DOHH2 (cell line): ENCODE measurements around the gene FAM228B.
"Not testable (repeated sequence)": the region's sequence is repeated elsewhere in the genome, so short reads cannot be mapped to it uniquely, and the experiment has no call there.

Experiments
- H3F3A ChIP-seq: fragments of 200-600 bp; sonication (generic), shearing (Covaris generic); 2 replicates; pipeline ENCODE4 v1.6.0; 2016; ENCODE audit warnings: antibody characterized with exemption, mild to moderate bottlenecking; ENCODE audit not compliant: control insufficient read depth, insufficient read depth
- H3K27ac ChIP-seq: fragments of 200-600 bp; sonication (generic); 2 replicates; pipeline ENCODE4 v1.5.1; 2014; ENCODE audit warnings: low read depth, mild to moderate bottlenecking, low read length, moderate library complexity
- H3K27me3 ChIP-seq: fragments of 200-600 bp; sonication (generic); 2 replicates; pipeline ENCODE4 v1.6.1; 2014; ENCODE audit warnings: mild to moderate bottlenecking, low read length, mixed read lengths; ENCODE audit not compliant: control insufficient read depth
- H3K36me3 ChIP-seq: fragments of 200-600 bp; sonication (generic); 2 replicates; pipeline ENCODE4 v1.6.1; 2014; ENCODE audit warnings: mild to moderate bottlenecking, low read length, moderate library complexity, mixed read lengths; ENCODE audit not compliant: control insufficient read depth
- H3K4me1 ChIP-seq: fragments of 200-600 bp; sonication (generic); 2 replicates; pipeline ENCODE4 v1.6.1; 2014; ENCODE audit warnings: mild to moderate bottlenecking, low read length, mixed read lengths; ENCODE audit not compliant: control insufficient read depth
- H3K4me2 ChIP-seq: fragments of 200-600 bp; sonication (generic); 2 replicates; pipeline ENCODE4 v1.6.0; 2014; ENCODE audit warnings: mild to moderate bottlenecking, low read length, moderate library complexity
- H3K4me3 ChIP-seq: fragments of 200-600 bp; sonication (generic); 2 replicates; pipeline ENCODE4 v1.5.1; 2014; ENCODE audit warnings: mild to moderate bottlenecking, low read length, mixed read lengths
- H3K79me2 ChIP-seq: fragments of 200-600 bp; sonication (generic); 2 replicates; pipeline ENCODE4 v1.6.1; 2014; ENCODE audit warnings: mild to moderate bottlenecking, low read length, mixed read lengths; ENCODE audit not compliant: control insufficient read depth
- H3K9me2 ChIP-seq: fragments of 200-600 bp; sonication (generic); replicated peaks from 2 replicates; pipeline ENCODE4 v1.6.1; 2014; ENCODE audit warnings: mild to moderate bottlenecking, low read length, mixed read lengths; ENCODE audit not compliant: control insufficient read depth
- H3K9me3 ChIP-seq: fragments of 200-600 bp; sonication (generic); 2 replicates; pipeline ENCODE4 v1.6.1; 2014; ENCODE audit warnings: antibody characterized with exemption, low read length, mixed read lengths; ENCODE audit not compliant: control insufficient read depth, insufficient read depth
- H4K20me1 ChIP-seq: fragments of 200-600 bp; sonication (generic); 2 replicates; pipeline ENCODE4 v1.6.0; 2014; ENCODE audit warnings: low read depth, mild to moderate bottlenecking, antibody characterized with exemption, low read length, moderate library complexity; ENCODE audit not compliant: control insufficient read depth, insufficient read depth
- EZH2phosphoT487 ChIP-seq: fragments of 200-600 bp; sonication (generic); IDR thresholded peaks from 2 replicates; pipeline ENCODE4 v1.6.1; 2017; ENCODE audit warnings: borderline replicate concordance, mild to moderate bottlenecking, antibody characterized with exemption, low read length, moderate library complexity, mixed read lengths
- TF ChIP-seq, protein P1 (sequence below): fragments of 200-600 bp; sonication (generic); IDR thresholded peaks from one replicate; pipeline ENCODE4 v1.5.1; 2014; ENCODE audit warnings: antibody characterized with exemption, mild to moderate bottlenecking, low read depth, low read length; ENCODE audit not compliant: poor library complexity, severe bottlenecking

Gene FAM228B

DNA sequence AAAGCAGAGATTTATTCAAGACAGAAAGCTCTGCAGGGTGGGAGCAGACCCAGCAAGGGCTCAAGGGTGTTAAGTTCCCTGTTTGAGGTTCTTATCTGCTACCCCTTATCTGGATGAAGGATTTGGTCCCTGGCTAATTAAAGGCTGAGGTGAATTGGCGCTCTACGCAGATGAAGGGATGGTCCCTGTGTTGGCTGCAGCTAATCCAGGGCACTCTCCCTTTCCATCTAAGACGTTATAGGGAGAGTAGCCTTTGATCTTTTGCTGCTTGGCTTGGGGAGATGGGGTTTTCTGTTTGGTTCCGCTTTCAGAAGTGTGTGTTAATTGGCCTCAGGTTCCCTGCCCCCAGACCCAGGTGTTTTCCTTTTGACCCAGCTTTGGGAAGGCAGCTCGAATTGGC is 68.6 kb downstream of the FAM228B start:
- Histone ChIP-seq H3K27ac (no peak overlapping the region), H4K20me1 (no peaks in the 10 kb centered on the region), H3F3A (no peaks in the 10 kb centered on the region), H3K9me2 (no peaks in the 10 kb centered on the region), H3K4me1 (no peaks in the 10 kb centered on the region), H3K4me2 (no peak overlapping the region), H3K79me2 (no peaks in the 10 kb centered on the region), H3K27me3 (no peaks in the 10 kb centered on the region), H3K9me3 (no peaks in the 10 kb centered on the region), H3K36me3 (no peaks in the 10 kb centered on the region), H3K4me3 (no peak overlapping the region)
- TF ChIP-seq, protein P1, sequence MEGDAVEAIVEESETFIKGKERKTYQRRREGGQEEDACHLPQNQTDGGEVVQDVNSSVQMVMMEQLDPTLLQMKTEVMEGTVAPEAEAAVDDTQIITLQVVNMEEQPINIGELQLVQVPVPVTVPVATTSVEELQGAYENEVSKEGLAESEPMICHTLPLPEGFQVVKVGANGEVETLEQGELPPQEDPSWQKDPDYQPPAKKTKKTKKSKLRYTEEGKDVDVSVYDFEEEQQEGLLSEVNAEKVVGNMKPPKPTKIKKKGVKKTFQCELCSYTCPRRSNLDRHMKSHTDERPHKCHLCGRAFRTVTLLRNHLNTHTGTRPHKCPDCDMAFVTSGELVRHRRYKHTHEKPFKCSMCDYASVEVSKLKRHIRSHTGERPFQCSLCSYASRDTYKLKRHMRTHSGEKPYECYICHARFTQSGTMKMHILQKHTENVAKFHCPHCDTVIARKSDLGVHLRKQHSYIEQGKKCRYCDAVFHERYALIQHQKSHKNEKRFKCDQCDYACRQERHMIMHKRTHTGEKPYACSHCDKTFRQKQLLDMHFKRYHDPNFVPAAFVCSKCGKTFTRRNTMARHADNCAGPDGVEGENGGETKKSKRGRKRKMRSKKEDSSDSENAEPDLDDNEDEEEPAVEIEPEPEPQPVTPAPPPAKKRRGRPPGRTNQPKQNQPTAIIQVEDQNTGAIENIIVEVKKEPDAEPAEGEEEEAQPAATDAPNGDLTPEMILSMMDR = no peak
- TF ChIP-seq EZH2phosphoT487 = no peak

DNA sequence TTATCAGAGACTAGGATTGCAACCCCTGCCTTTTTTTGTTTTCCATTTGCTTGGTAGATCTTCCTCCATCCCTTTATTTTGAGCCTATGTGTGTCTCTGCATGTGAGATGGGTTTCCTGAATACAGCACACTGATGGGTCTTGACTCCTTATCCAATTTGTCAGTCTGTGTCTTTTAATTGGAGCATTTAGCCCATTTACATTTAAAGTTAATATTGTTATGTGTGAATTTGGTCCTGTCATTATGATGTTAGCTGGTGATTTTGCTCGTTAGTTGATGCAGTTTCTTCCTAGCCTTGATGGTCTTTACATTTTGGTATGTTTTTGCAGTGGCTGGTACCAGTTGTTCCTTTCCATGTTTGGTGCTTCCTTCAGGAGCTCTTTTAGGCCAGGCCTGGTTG is 73.9 kb downstream of the FAM228B start:
- H3K9me3 ChIP-seq, H3K27ac ChIP-seq, H3K4me2 ChIP-seq, H3K27me3 ChIP-seq, H3K79me2 ChIP-seq, H3K4me3 ChIP-seq, H3K9me2 ChIP-seq, H3K36me3 ChIP-seq, H4K20me1 ChIP-seq, H3F3A ChIP-seq: not testable (repeated sequence)
- H3K4me1 ChIP-seq = peaks cover 23% of the 10 kb centered on the region

- Histone ChIP-seq H3K9me2 (no peaks in the 10 kb centered on the region), H4K20me1 (no peaks in the 10 kb centered on the region), H3K4me1 (peaks cover 23% of the 10 kb centered on the region), H3F3A (no peaks in the 10 kb centered on the region), H3K79me2 (no peaks in the 10 kb centered on the region), H3K36me3 (peaks cover 9% of the 10 kb centered on the region; the same call in 1 of the 2 replicates), H3K9me3 (no peaks in the 10 kb centered on the region), H3K4me2 (peak overlapping the region; percentile 44), H3K4me3 (0 out of 2 replicates have a peak overlapping the region, but pooled peaks have one; percentile 17), H3K27me3 (no peaks in the 10 kb centered on the region), H3K27ac (peak overlapping the region; percentile 10; the same call in 1 of the 2 replicates)
- TF ChIP-seq EZH2phosphoT487 = no peak
- TF ChIP-seq, protein P1 = no peak
Observed at GRCh38 chr2:24199968-24200590, 76.8 kb downstream of the FAM228B start.

- peaks cover 23% of the 10 kb centered on the region for H3K4me1 ChIP-seq
- no peak overlapping the region for H3K27ac ChIP-seq
- no peak overlapping the region for H3K4me2 ChIP-seq
- H4K20me1 ChIP-seq = no peaks in the 10 kb centered on the region
- no peaks in the 10 kb centered on the region for H3K27me3 ChIP-seq
- H3K9me2 ChIP-seq = no peaks in the 10 kb centered on the region
- no peak for TF ChIP-seq EZH2phosphoT487
- TF ChIP-seq, protein P1 = no peak
- H3K36me3 ChIP-seq = peaks cover 12% of the 10 kb centered on the region; the same call in 1 of the 2 replicates
- no peaks in the 10 kb centered on the region for H3F3A ChIP-seq
- H3K9me3 ChIP-seq = no peaks in the 10 kb centered on the region
- H3K79me2 ChIP-seq = no peaks in the 10 kb centered on the region
- H3K4me3 ChIP-seq = no peak overlapping the region
Observed at GRCh38 chr2:24200799-24201198, 77.5 kb downstream of the FAM228B start.
